HG02642 (cell line): ENCODE data around the gene PCBP3.
"Not testable (repeated sequence)": the region's sequence is repeated elsewhere in the genome, so short reads cannot be mapped to it uniquely, and the experiment has no call there.

Experiments used
- ATAC-seq: cut with Tn5 transposase; IDR thresholded peaks from one replicate; pipeline ENCODE4 v1.9.1; 2021; ENCODE audit warnings: mild to moderate bottlenecking; ENCODE audit not compliant: unreplicated experiment, poor library complexity

Gene PCBP3

DNA sequence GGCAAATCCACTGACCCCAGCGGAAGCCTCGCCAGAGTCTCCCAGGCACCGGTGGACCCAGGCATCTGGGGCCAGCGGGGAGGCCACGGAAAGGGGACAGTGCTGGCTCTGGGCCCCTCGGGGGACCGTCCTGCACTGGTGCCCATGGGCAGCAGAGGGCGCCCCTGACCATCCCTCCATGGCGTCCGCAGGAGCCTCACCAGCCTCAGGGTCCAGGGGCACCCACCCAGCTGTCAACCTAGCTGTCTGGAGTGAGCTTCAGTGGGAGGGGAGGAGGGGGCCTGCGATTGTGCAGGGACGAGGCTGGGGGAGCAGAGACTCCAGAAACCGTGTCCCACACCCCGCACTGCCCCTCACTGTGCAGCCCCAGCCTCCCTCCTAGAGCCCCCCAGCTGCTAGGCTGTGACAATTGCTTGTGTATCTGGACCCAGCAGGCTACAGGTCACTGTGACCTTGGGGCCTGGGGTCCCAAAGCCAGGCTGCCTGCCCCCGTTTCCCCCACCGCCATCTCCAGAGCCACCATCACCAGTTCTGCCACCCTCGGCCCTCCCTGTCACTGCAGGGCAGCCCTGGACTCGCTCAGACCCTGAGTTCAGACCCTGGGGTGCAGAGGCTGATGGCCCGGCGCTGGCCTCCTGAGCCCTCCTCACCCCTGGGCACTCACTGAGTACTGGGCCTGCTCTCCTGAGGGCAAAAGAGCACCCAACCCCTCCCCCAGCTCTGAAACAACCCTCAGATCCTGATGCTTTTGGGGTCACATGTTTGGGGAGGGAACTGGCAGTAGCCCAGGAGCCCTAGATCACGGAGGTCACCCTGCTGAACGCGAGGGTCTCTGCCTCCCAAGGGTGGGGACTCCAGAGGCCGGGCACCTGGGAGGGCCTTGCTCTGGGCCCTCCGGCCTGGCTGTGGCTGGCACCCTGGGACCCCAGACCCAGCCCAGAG lies 327.4 kb downstream of the PCBP3 start:
- no peak for ATAC-seq

DNA sequence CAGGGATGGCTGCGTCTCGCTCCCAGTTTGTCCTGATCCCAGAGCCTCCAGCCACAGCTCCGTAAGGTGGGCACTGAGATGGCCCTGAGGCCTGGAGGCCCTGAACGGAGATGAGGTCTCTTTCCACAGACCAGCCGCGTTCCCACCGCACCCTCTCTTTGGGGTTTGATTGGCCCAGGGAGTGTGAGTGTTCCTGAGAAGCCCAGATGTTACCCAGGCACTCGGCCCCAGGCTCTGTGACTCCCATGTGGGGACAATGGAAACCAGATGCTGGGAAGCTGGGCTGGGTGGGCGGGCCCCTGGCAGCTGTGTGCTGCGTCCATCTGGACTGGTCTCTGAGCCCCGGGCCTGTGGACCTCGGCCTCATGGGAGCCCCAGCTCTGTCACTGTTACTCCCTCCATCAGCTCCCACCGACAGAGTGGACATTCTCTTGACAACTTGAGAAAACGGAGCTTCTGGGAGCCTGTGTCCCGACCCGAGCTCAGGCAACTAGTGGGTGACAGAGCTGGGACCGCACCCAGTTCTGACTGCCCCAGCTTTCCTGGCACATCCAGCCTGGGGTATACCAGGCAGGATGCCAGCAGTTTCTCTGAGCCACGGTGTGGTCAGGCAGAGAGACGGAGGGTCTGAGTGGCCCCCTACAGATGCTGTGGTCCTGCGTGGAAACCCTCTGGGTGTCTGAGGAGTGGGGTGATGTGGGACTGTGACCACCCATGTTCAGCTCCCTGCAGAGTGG lies 328.3 kb downstream of the PCBP3 start:
- no peak for ATAC-seq

DNA sequence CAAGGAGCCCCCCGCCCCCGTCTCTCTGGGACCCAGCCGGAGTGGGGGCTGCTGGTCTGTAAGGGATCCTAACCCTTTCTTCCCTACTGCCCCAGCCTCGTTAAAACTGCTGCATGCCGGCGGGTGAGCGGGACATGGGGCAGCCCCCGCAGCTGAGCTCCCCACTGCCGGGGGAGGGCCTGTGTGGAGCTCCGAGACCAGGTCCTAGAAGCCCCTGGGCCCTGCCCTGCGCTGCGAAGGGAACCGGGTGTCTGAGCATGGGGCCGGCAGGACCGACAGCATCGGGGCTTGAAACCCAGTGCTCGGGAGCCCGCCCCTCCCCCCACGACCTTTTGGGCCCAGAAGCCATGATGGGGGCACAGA lies 328.8 kb downstream of the PCBP3 start:
- ATAC-seq = no peak

DNA sequence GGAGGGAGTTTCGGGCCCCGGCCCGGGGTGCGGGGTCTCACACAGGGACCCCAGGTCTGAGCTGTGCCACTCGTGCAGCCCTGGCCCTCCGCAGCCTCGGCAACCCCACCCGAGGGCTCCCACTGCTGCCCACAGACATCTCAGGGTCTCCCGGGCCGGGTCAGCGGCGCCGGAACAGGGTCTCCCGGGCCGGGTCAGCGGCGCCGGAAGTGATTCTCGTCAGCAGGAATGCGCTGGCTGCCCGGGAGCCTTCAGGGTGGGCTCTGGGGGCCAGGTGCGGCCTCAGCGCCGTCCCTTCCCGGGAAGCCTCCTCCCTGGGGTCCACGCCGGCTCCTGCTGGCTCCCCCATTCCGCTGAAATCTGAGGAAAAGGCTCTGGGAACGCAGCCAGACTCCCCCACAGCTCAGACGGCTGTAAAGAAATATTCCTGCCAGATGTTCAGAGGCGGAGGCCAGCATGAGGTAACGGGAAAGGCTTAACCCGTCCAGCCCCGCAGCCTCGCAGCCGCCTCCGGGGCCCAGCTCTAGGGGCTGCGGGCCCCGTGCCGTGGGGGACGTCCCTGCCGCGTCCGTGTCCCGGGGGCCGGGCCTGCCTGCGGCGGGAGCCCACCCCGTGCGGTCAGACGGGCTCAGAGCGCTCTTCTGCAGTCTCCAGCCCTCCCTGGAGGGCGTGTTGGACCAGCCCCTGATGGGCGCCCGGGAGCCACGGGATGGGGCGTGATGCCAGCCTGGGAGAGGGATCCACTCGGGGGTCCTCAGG lies 329.4 kb downstream of the PCBP3 start:
- no peak for ATAC-seq

DNA sequence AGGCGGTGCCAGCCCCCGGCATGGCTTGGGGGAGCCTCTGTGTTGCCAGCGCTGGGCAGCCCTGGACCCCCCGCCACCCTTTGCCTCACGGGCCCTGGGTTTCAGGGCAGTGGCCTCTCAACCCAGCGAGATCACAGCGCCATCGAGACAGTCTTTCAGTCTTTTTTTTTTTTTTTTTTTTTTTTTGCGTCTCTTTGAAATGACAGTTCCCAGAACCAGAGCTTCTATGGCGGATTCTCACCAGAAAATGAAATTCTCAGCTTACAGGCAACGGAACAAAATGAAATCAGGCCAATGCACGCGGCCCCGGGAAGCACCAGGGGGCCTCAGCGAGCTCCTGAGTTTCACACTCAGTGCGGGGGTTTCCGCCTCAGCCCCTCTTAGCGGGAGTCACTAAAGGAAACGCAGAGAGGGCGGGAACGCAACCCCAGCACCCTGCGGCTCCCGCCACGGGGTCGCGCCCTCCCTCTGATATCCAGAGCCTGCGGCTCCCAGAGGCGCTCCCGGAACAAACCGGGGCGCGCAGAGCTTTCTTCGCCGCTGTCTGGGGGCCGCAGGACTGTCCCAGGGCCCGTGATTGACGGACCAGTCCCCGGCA lies 330.0 kb downstream of the PCBP3 start:
- ATAC-seq = peak; percentile 49

DNA sequence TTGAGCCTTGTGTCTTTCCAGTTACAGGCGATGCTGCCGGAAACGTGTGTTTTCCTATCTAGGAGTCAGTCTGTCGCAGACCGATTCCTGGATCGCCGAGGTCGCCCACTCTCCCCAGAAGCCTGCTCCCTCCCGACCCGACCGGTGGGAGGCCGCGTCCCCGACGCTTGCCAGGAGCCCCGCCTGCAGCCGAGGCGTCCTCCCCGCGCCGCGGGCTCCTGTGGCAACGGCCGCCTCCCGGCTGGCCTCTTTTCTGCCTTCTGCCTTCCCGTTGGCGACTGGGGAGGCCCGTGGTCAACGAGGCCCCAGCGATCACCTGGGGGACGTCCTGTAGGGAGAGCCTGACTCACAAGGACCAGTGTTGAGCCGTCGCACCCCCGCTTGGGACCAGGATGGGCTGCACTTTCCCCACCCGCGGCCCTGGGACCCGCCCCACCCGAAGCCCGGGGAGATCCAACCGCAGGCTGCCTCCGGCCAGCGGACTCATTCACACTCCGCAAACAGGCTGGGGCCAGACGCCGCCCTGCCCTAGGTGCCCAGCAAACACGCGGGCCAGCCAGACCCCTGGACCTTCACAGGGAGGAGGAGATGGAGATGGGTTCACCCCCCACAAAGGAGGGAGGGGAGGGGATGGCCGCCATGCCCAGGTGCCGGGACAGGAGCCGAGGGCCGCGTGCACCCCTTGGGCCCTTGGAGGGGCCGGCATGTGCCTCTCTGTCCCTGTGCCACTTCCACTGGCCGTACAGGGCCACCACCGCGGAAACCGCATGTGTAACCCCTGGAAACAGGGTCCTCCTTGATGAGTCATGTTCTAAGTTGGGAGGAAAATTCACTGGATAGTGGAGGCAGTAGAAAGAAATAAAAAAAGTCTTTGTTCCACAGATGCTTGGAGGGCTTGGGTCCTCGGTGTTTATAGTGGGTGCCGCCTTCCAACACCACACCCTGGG lies 330.8 kb downstream of the PCBP3 start:
- ATAC-seq = peak; percentile 12

DNA sequence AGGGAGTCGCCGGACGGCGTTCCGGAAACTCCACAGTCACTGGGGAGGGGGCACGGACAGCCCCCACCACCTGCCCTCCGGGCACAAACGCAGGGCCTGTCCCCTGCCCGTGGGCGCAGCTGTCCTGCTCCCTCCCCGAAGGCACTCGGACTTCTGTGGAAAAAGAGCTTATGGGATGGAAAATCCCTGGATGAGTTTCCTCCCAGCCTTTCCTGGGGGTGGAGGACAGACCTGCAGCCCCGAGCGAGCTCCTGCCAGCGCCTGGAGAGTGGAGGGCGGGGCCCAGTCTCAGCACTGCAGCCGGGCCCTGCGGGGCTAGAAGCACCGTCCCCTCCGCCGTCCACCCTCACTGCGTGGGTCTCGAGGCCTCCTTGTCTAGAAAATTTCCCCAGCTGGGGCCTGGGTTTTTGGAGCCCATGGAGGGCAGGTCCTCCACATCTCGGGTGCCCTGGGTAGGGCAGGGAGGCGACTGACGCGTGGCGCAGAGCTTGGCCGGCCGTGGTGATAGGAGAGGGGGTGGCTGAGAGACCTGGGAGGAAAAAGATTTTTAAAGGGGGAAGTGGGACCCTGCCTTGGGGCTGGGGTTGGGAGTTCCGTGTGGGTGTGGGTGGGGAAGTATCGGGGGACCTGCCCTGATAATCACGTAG lies 331.6 kb downstream of the PCBP3 start:
- ATAC-seq = no peak

DNA sequence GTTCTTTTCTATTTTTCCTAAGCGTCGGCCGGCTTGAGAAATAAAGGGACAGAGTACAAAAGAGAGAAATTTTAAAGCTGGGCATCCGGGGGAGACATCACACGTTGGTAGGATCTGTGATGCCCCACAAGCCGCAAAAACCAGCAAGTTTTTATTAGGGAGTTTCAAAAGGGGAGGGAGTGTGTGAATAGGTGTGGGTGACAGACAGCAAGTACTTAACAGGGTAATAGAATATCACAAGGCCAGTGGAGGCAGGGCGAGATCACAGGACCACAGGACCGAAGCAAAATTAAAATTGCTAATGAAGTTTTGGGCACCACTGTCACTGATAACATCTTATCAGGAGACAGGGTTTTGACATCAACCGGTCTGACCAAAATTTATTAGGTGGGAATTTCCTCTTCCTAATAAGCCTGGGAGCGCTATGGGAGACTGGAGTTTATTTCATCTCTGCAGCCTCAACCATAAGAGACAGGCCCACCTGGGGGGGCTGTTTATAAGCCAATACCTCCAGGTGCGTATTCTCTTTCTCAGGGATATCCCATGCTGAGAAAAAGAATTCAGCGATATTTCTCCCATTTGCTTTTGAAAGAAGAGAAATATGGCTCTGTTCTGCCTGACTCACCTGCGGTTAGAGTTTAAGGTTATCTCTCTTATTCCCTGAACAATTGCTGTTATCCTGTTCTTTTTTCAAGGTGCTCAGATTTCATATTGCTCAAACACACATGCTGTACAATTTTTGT lies 332.3 kb downstream of the PCBP3 start:
- ATAC-seq = not testable (repeated sequence)

DNA sequence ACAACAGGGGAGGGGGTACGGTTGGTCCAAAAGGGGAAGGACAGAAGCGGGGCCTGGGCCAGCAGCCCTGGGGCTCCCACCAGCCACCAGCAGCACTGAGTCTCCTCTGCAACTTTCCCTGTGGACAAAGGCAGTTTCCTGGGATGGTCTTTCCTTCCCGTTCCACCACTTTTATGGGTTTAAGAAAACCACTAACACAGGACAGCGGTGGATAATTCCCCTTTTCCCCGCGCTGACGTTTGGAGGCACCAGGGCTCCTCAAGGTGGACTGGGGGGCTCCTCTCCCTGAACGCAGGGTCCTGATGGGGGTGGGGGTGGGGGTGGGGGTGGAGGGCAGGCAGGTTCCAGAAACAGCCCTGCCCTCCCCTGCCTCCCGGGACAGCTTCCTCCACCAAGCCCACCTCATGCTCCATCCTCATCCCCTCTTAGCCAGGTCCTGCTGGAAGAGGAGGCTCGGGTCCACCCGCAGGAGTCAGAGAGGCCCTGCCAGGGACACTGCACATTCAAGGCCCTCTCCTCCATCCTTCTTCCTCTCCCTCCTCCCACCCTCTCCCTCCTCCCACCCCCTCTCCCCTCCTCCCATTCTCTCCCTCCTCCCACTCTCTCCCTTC lies 333.3 kb downstream of the PCBP3 start:
- no peak for ATAC-seq

DNA sequence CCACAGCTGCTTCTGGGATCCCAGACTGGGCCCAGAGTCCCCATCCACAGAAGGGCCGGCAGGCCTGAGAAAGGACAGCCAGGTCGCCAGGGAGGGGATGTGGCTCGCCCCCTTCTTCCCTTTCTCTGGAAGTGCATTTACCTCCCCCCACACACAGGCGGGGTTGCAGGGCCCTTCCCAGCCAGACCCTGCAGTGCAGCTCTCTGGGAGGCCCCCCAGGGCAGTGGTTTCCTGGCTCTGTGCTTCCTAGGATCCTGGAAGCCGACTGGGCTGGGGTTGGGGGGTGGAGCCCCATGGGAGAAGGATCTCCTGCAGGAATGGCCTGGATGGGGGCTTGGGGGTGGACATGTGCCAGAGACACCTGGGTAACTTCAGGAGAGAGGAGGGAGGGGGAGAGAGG lies 333.9 kb downstream of the PCBP3 start:
- no peak for ATAC-seq

DNA sequence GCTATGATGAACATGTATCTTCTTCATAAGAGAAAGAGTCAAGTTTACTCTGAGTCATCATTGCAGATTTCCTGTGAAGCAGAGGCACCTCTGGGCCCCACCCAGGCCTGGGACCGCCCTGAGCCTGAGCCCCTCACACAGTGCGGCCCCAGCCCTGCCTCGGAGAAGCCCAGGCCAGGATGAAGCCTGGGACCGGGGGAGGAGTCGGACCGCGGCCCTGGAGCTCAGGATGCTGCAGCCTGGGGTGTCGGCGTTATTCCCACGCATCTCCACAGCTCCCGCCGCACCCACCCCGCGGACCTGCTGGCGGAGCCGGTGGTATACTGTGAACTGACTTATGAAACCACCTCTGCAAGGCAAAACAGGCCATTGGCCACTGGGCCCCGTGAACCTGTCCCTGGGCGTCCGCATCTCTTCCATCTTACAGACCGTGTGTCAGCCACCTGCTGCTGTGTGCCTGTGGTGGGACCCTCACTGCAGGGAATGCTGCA lies 335.7 kb downstream of the PCBP3 start:
- no peak for ATAC-seq

DNA sequence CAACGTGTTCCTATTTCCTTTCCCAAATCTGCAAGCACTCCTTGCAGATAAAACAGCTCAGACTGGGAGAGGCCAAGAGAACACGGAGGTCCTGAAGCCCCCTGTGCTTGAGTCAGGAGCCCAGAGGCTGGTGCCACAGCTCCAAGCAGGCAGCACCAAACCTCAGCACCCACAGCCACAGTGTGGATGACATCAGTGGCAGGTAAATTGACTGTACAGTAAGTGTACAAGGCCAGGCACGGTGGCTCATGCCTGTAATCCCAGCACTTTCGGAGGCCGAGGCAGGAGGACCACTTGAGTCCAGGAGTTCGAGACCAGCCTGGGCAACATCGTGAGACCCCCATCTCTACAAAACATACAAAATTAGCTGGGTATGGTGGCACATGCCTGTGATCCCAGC lies 336.1 kb downstream of the PCBP3 start:
- no peak for ATAC-seq

DNA sequence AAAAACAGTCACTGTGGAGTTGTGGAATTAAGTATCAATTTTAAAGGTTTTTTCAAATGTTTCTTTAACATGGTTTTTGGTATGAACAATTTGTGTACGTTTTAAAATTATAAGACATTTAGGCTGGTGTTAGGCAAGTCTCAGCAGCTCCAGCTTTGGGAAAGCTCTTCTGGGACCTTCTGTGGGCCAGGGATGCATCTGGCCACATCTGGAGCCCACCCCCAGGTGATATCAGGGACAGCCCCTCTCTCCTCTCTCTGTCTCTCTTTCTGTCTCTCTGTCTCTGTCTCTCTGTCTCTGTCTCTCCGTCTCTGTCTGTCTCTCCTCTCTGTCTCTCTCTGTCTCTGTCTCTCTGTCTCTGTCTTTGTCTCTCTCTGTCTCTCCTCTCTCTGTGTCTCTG lies 336.7 kb downstream of the PCBP3 start:
- ATAC-seq = no peak

DNA sequence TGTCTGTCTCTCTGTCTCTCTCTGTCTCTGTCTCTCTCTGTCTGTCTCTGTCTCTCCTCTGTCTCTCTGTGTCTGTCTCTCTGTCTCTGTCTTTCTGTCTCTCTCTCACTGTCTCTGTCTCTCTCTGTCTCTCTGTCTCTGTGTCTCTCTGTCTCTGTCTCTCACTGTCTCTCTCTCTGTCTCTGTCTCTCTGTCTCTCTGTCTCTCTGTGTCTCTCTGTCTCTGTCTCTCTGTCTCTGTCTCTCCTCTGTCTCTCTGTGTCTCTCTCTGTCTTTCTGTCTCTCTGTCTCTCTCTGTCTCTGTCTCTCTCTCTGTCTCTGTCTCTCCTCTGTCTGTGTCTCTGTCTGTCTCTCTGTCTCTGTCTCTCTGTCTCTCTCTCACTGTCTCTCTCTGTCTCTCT lies 337.2 kb downstream of the PCBP3 start:
- ATAC-seq = no peak

DNA sequence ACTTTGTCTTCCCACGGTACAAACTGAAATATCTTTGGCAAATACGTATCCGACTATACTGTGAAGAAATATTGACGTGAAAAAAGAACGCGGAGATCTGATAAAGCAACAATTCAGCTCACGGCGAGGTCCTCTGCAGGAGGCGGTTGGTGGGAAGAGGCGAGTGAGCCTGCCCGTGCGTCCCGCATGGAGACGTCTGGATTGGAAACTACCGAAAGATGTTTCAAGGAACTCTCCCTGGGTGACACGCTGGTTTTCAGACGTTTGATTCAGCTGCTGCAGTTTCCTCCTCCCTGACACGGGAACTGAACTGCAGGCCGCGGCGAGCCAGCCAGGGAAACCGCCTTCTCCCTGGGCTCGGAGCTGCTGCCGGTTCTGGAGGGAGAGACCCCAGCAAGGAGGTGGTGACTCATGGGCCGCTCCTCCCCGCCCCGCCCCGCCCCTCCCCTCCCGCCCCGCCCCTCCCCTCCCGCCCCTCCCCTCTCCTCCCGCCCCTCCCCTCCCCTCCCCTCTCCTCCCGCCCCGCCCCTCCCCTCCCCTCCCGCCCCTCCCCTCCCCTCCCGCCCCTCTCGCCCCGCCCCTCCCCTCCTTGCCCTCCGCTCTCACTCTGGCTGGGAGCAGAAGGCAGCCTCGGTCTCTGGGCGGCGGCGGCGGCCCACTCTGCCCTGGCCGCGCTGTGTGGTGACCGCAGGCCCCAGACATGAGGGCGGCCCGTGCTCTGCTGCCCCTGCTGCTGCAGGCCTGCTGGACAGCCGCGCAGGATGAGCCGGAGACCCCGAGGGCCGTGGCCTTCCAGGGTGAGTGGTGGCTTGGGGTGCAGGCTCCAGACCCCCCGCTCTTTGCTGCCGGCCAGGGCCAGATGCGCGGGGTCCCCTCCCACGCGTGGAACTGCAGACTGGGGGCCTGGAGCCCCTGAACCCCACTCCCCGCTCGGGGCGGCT lies 337.9 kb downstream of the PCBP3 start, which contains the start of gene COL6A1:
Gene COL6A1, plus strand, starts transcription at position 620 of the 941 bp plus-strand sequence. Its CDS starts 81 bp downstream, at position 701.
- ATAC-seq = no peak

DNA sequence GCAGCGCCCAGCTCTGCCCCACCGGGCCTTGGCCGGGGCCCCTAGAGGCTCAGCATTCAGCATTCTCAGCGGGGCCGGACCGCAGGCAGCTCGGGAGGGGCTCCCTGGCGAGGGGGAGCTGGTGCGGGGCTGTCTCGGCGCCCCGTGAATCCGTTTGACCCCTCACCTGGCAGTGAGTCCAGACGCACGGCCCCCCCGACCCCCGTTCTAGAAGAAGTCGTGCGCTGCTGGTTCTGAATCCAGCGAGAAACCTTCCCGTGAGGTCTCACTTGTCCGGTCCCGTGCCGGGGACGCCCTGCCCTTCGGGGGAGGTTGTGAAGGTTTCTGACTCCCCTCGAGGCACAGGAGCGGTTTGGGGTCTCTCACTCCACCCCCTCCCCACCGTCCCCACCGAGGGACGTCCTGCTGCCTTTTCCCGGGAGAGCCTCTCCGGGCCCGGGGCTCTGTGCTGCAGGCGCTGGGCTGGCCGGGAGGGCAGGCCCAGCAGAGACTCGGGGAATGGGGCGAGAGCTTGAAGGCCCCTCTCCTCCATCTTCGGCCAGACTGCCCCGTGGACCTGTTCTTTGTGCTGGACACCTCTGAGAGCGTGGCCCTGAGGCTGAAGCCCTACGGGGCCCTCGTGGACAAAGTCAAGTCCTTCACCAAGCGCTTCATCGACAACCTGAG lies 338.7 kb downstream of the PCBP3 start:
- ATAC-seq = no peak
